OCI-LY1 (cell line): ENCODE results near the gene CIAO3.

Source experiments
- H2AFZ ChIP-seq: fragments of 200-600 bp; sonication (generic), shearing (Covaris generic); 2 replicates; pipeline ENCODE4 v1.6.0; 2014; ENCODE audit warnings: antibody characterized with exemption, mild to moderate bottlenecking, low read length
- H3F3A ChIP-seq: fragments of 200-600 bp; sonication (generic), shearing (Covaris generic); 2 replicates; pipeline ENCODE4 v1.6.0; 2014; ENCODE audit warnings: mild to moderate bottlenecking, antibody characterized with exemption, low read length, moderate library complexity; ENCODE audit not compliant: insufficient read depth
- H3K27ac ChIP-seq: fragments of 200-600 bp; sonication (generic); 2 replicates; pipeline ENCODE4 v1.5.1; 2014; ENCODE audit warnings: low read length, mixed run types, mild to moderate bottlenecking, low read depth; ENCODE audit not compliant: poor library complexity, severe bottlenecking
- H3K27me3 ChIP-seq: fragments of 200-600 bp; sonication (generic); 2 replicates; pipeline ENCODE4 v1.6.0; 2014; ENCODE audit warnings: antibody characterized with exemption, mild to moderate bottlenecking, low read length, moderate library complexity; ENCODE audit not compliant: insufficient read depth
- H3K36me3 ChIP-seq: fragments of 200-600 bp; sonication (generic); 2 replicates; pipeline ENCODE4 v1.6.1; 2014; ENCODE audit warnings: mild to moderate bottlenecking, antibody characterized with exemption, low read length, moderate library complexity, mixed read lengths; ENCODE audit not compliant: insufficient read depth
- H3K4me1 ChIP-seq: fragments of 200-600 bp; sonication (generic); 2 replicates; pipeline ENCODE4 v1.5.1; 2014; ENCODE audit warnings: mild to moderate bottlenecking, low read length, moderate library complexity; ENCODE audit not compliant: insufficient read depth, severe bottlenecking
- H3K4me2 ChIP-seq: fragments of 200-600 bp; sonication (generic), shearing (Covaris generic); 2 replicates; pipeline ENCODE4 v1.6.1; 2014; ENCODE audit warnings: low read length
- H3K4me3 ChIP-seq: fragments of 200-600 bp; sonication (generic); 2 replicates; pipeline ENCODE4 v1.5.1; 2014; ENCODE audit warnings: low read length, low read depth, mild to moderate bottlenecking, mixed read lengths; ENCODE audit not compliant: poor library complexity, severe bottlenecking
- H3K79me2 ChIP-seq: fragments of 200-600 bp; shearing (Covaris generic); 2 replicates; pipeline ENCODE4 v1.6.1; 2016; ENCODE audit warnings: mixed run types, low read length, mixed read lengths; ENCODE audit not compliant: insufficient read depth
- H3K9ac ChIP-seq: fragments of 200-600 bp; sonication (generic), shearing (Covaris generic); 2 replicates; pipeline ENCODE4 v1.6.1; 2014; ENCODE audit warnings: mild to moderate bottlenecking, low read length, mixed read lengths
- H3K9me2 ChIP-seq: fragments of 200-600 bp; sonication (generic), shearing (Covaris generic); 2 replicates; pipeline ENCODE4 v1.6.1; 2014; ENCODE audit warnings: low read depth, mild to moderate bottlenecking, low read length, mixed read lengths
- H3K9me3 ChIP-seq: fragments of 200-600 bp; shearing (Covaris generic); 2 replicates; pipeline ENCODE4 v1.6.1; 2014; ENCODE audit warnings: low read length, mixed read lengths
- H4K20me1 ChIP-seq: fragments of 200-600 bp; sonication (generic), shearing (Covaris generic); 2 replicates; pipeline ENCODE4 v1.6.0; 2016; ENCODE audit warnings: mild to moderate bottlenecking, low read length; ENCODE audit not compliant: insufficient read depth
- EZH2 ChIP-seq: fragments of 200-600 bp; sonication (generic), shearing (Covaris generic); IDR thresholded peaks from 2 replicates; pipeline ENCODE4 v1.8.0; 2017; ENCODE audit warnings: borderline replicate concordance, mixed run types, mild to moderate bottlenecking, antibody characterized with exemption, low read length, moderate library complexity, mixed read lengths
- TF ChIP-seq, protein P1 (sequence below): fragments of 200-600 bp; sonication (generic), shearing (Covaris generic); IDR thresholded peaks from 2 replicates; pipeline ENCODE4 v1.5.1; 2017; ENCODE audit warnings: mild to moderate bottlenecking, antibody characterized with exemption, low read length, moderate library complexity, mixed read lengths

CIAO3 gene

GRCh38 chr16:761625-762513 is 21.1 kb upstream of the CIAO3 start:
- H3K9me2 ChIP-seq, result no peaks in the 10 kb centered on the region

DNA sequence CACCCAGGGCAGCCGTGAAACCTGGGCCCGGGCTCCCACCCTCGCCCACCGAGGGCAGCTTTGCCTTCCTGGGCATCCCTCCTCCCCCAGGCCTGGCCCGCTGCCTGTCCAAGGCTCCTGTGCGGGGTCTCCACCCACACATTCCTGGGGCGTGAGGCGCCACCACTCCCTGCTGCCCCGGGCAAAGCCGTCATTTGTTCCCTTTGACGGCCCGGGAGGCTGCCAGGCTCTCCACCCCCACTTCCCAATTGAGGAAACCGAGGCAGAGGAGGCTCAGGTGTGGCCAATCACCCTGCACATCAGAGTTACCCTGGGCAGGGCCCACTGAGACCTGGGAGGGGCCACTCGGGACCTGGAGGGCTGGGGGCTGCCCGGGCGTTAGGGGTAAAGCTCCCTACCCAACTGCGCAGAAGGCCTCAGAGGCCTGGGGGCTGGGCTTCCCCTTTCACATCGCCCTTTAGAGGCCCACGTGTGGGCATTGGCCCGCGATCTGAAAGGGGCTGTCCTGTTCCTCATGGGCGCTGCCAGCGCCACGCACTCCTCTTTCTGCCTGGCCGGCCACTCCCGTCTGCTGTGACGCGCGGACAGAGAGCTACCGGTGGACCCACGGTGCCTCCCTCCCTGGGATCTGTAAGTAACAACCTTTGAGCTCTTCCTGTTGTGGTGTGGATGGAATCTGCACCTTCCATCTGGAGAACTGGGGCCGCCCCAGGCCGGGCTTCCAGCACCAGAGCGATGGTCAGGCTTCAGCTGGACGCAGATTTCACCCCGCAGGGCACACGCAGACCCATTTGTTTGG is 19.9 kb upstream of the CIAO3 start, which contains the start of gene MSLN:
TSS of gene MSLN (plus strand) at position 190 of the 799 bp plus-strand sequence. CDS start 1,947 bp downstream, outside the sequence.
- H3K9me3 ChIP-seq, result no peaks in the 10 kb centered on the region
- H3K9me2 ChIP-seq, result no peaks in the 10 kb centered on the region
- H3K27me3 ChIP-seq, result peaks cover 6% of the 10 kb centered on the region; the same call in 1 of the 2 replicates
- no peak within 1 kb of the TSS for H3K4me3 ChIP-seq
- no peak within 1 kb of the TSS for H2AFZ ChIP-seq
- no peak for TF ChIP-seq EZH2
- TF ChIP-seq, protein P1, sequence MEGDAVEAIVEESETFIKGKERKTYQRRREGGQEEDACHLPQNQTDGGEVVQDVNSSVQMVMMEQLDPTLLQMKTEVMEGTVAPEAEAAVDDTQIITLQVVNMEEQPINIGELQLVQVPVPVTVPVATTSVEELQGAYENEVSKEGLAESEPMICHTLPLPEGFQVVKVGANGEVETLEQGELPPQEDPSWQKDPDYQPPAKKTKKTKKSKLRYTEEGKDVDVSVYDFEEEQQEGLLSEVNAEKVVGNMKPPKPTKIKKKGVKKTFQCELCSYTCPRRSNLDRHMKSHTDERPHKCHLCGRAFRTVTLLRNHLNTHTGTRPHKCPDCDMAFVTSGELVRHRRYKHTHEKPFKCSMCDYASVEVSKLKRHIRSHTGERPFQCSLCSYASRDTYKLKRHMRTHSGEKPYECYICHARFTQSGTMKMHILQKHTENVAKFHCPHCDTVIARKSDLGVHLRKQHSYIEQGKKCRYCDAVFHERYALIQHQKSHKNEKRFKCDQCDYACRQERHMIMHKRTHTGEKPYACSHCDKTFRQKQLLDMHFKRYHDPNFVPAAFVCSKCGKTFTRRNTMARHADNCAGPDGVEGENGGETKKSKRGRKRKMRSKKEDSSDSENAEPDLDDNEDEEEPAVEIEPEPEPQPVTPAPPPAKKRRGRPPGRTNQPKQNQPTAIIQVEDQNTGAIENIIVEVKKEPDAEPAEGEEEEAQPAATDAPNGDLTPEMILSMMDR, result no peak
- H3K27ac ChIP-seq, result no peak within 1 kb of the TSS
- no peaks in the 10 kb centered on the region for H3F3A ChIP-seq
- H3K4me2 ChIP-seq, result no peak within 1 kb of the TSS
- no peak within 1 kb of the TSS for H3K9ac ChIP-seq
- H4K20me1 ChIP-seq, result no peaks in the 10 kb centered on the region
- no peaks in the 10 kb centered on the region for H3K4me1 ChIP-seq
- H3K36me3 ChIP-seq, result no peaks in the 10 kb centered on the region; the same call in 1 of the 2 replicates
- no peaks in the 10 kb centered on the region for H3K79me2 ChIP-seq

More at GRCh38 chr16:761625-762513, 21.1 kb upstream of the CIAO3 start:
- Histone ChIP-seq H3K27ac (no peak overlapping the region), H3K27me3 (no peaks in the 10 kb centered on the region), H4K20me1 (no peaks in the 10 kb centered on the region), H3K4me3 (no peak overlapping the region), H3K4me1 (no peaks in the 10 kb centered on the region), H3F3A (no peaks in the 10 kb centered on the region), H3K4me2 (no peak overlapping the region), H3K79me2 (no peaks in the 10 kb centered on the region), H3K9ac (no peak overlapping the region), H2AFZ (no peak overlapping the region), H3K9me3 (no peaks in the 10 kb centered on the region), H3K36me3 (no peaks in the 10 kb centered on the region)
- TF ChIP-seq, protein P1, result no peak
- no peak for TF ChIP-seq EZH2

- Histone ChIP-seq H3K4me1 (no peaks in the 10 kb centered on the region), H3K27me3 (peaks cover 6% of the 10 kb centered on the region; the same call in 1 of the 2 replicates), H3K9ac (no peak overlapping the region), H2AFZ (no peak overlapping the region), H3K36me3 (no peaks in the 10 kb centered on the region; the same call in 1 of the 2 replicates), H3K9me2 (no peaks in the 10 kb centered on the region), H3K9me3 (no peaks in the 10 kb centered on the region), H4K20me1 (no peaks in the 10 kb centered on the region), H3K4me3 (no peak overlapping the region), H3K27ac (no peak overlapping the region), H3K79me2 (no peaks in the 10 kb centered on the region), H3F3A (no peaks in the 10 kb centered on the region), H3K4me2 (no peak overlapping the region)
- no peak for TF ChIP-seq EZH2
- TF ChIP-seq, protein P1, result no peak
Observed at GRCh38 chr16:760065-760464, 19.3 kb upstream of the CIAO3 start.
